ENCODE results near the gene MID1IP1.

DNA sequence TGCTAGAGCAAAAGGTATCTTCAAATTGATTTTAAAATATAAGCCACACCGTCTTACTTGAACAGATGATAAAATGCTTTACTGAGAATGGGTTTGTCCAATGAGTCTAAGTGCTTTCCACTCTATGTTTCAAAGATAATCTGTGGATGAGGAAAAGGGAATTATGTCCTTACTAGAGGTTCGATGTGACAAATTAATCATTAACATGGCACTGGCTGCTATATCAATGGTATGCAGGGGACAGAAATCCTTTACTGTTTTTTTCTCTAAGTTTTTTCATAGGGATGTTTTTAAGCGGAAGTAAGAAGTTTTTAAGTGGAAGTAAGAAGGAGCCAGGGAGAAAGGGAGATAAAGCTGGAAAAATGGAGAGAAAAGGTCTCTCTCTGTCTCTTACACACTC, 38.0 kb downstream of the MID1IP1 start:
- TF ChIP-seq, protein P1, sequence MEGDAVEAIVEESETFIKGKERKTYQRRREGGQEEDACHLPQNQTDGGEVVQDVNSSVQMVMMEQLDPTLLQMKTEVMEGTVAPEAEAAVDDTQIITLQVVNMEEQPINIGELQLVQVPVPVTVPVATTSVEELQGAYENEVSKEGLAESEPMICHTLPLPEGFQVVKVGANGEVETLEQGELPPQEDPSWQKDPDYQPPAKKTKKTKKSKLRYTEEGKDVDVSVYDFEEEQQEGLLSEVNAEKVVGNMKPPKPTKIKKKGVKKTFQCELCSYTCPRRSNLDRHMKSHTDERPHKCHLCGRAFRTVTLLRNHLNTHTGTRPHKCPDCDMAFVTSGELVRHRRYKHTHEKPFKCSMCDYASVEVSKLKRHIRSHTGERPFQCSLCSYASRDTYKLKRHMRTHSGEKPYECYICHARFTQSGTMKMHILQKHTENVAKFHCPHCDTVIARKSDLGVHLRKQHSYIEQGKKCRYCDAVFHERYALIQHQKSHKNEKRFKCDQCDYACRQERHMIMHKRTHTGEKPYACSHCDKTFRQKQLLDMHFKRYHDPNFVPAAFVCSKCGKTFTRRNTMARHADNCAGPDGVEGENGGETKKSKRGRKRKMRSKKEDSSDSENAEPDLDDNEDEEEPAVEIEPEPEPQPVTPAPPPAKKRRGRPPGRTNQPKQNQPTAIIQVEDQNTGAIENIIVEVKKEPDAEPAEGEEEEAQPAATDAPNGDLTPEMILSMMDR (IDR thresholded peaks at IDR 0.05; ENCODE audit: low read length) = no peak
- TF ChIP-seq EZH2 (optimal IDR thresholded peaks at IDR 0.05; ENCODE audit: low read depth, low read length) (no peak), EZH2phosphoT487 (IDR thresholded peaks at IDR 0.05; ENCODE audit: low read length) (no peak)

Measured in MM.1S (cell line).